Liver (tissue), 9 donors: Measurements from ENCODE around the gene NEK2. TPM values are rescaled to one million over a fixed set of nuclear protein-coding genes. Genes with fewer than 3 reads are reported as not detected.

Experiments used
- DNase-seq: peaks from one replicate; pipeline ENCODE4 v3.0.0-alpha.2; 2017; ENCODE audit warnings: low spot score
- H3K27ac ChIP-seq, 2 donors: one replicate each; pipeline ENCODE4 v1.7.0; 2013; ENCODE audit warnings: inconsistent platforms in 2 of 2, low read length in 2 of 2, control low read depth in 1 of 2, low read depth in 1 of 2, mild to moderate bottlenecking in 1 of 2
- H3K27me3 ChIP-seq, 4 donors: one replicate each; pipeline versions ENCODE4 v1.6.1 to v1.7.0; 2013; ENCODE audit warnings: low read length in 3 of 4, inconsistent platforms in 1 of 4, mild to moderate bottlenecking in 1 of 4, moderate library complexity in 1 of 4; ENCODE audit not compliant: control insufficient read depth in 4 of 4, insufficient read depth in 4 of 4
- H3K36me3 ChIP-seq, 4 donors: one replicate each; pipeline versions ENCODE4 v1.6.1 to v1.7.0; 2013; ENCODE audit warnings: low read length in 3 of 4, mild to moderate bottlenecking in 3 of 4, low read depth in 1 of 4, moderate library complexity in 1 of 4; ENCODE audit not compliant: control insufficient read depth in 4 of 4, insufficient read depth in 3 of 4
- H3K4me1 ChIP-seq, 4 donors: one replicate each; pipeline versions ENCODE4 v1.6.1 to v1.7.0; 2013; ENCODE audit warnings: low read length in 3 of 4, mild to moderate bottlenecking in 3 of 4, moderate library complexity in 1 of 4; ENCODE audit not compliant: control insufficient read depth in 4 of 4, insufficient read depth in 4 of 4
- H3K4me3 ChIP-seq, 3 donors: one replicate each; pipeline versions ENCODE4 v1.6.1 to v1.7.0; 2013; ENCODE audit warnings: low read length in 3 of 3, control low read depth in 1 of 3, low read depth in 1 of 3, mild to moderate bottlenecking in 1 of 3
- H3K9ac ChIP-seq, 2 donors: one replicate each; pipeline ENCODE4 v1.7.0; 2013; ENCODE audit warnings: low read length in 2 of 2, mild to moderate bottlenecking in 2 of 2, moderate library complexity in 2 of 2, control low read depth in 1 of 2, low read depth in 1 of 2
- H3K9me3 ChIP-seq, 4 donors: one replicate each; pipeline versions ENCODE4 v1.6.1 to v1.7.0; 2013; ENCODE audit warnings: low read length in 3 of 4; ENCODE audit not compliant: control insufficient read depth in 4 of 4
- ATF3 ChIP-seq: IDR thresholded peaks from 2 replicates; pipeline ENCODE4 v1.6.1; 2016; ENCODE audit warnings: antibody characterized with exemption
- CTCF ChIP-seq: fragments of 150-350 bp; IDR thresholded peaks from 2 replicates; pipeline ENCODE4 v1.5.1; 2017; ENCODE audit warnings: improper control_type of control experiment, low read depth, low read length; ENCODE audit not compliant: missing input control
- EGR1 ChIP-seq, 2 donors: IDR thresholded peaks; 2 replicates each; pipeline ENCODE4 v1.6.1; 2016 to 2018; ENCODE audit warnings: antibody characterized with exemption in 2 of 2, low read depth in 2 of 2
- FOXA1 ChIP-seq: IDR thresholded peaks from 2 replicates; pipeline ENCODE4 v1.6.1; 2016; ENCODE audit warnings: antibody characterized with exemption
- GABPA ChIP-seq, 2 donors: IDR thresholded peaks in 1 of 2; conservative IDR thresholded peaks in 1 of 2; 2 replicates each; pipeline ENCODE4 v1.6.1; 2016; ENCODE audit warnings: antibody characterized with exemption in 2 of 2, mild to moderate bottlenecking in 1 of 2, moderate library complexity in 1 of 2
- HNF4A ChIP-seq, 2 donors: conservative IDR thresholded peaks; 2 replicates each; pipeline ENCODE4 v1.6.1; 2016; ENCODE audit warnings: antibody characterized with exemption in 2 of 2, mild to moderate bottlenecking in 2 of 2
- HNF4G ChIP-seq: IDR thresholded peaks from 2 replicates; pipeline ENCODE4 v1.6.1; 2016; ENCODE audit warnings: antibody characterized with exemption
- JUND ChIP-seq, 2 donors: IDR thresholded peaks; 2 replicates each; pipeline ENCODE4 v1.6.1; 2016; ENCODE audit warnings: antibody characterized with exemption in 2 of 2
- NR2F2 ChIP-seq: IDR thresholded peaks from 2 replicates; pipeline ENCODE4 v1.6.1; 2016; ENCODE audit warnings: antibody characterized with exemption
- RXRA ChIP-seq, 2 donors: IDR thresholded peaks; 2 replicates each; pipeline ENCODE4 v1.6.1; 2017 to 2018; ENCODE audit warnings: antibody characterized with exemption in 2 of 2, mild to moderate bottlenecking in 1 of 2
- SP1 ChIP-seq: IDR thresholded peaks from 2 replicates; pipeline ENCODE4 v1.6.1; 2018; ENCODE audit warnings: antibody characterized with exemption, mild to moderate bottlenecking
- TAF1 ChIP-seq: conservative IDR thresholded peaks from 2 replicates; pipeline ENCODE4 v1.6.1; 2016; ENCODE audit warnings: antibody characterized with exemption, mild to moderate bottlenecking
- YY1 ChIP-seq: IDR thresholded peaks from 2 replicates; pipeline ENCODE4 v1.6.1; 2016; ENCODE audit warnings: antibody characterized with exemption, mild to moderate bottlenecking
- ZBTB33 ChIP-seq: IDR thresholded peaks from 2 replicates; pipeline ENCODE4 v1.6.1; 2016; ENCODE audit warnings: antibody characterized with exemption
- WGBS: extraction: QIAGEN DNeasy Blood & Tissue Kit; methylation state at CpG from one replicate; pipeline ENCODE4 v1.1.7; 2013; 5-methylcytosine and 5-hydroxymethylcytosine counted together
- polyA plus RNA-seq, 2 donors: library from polyadenylated mRNA; stranded (reverse) in 1 of 2; unstranded in 1 of 2; fragments of 200-250 nt in 1 of 2; fragments of >200 nt in 1 of 2; fragmentation: Nextera tagmentation in 1 of 2; extraction: Ambion mirVana in 1 of 2; gene quantifications; one replicate each; pipeline versions ENCODE4 v1.2.1 to v1.2.3, GENCODE V29; 2013 to 2015
- total RNA-seq, 2 donors: library from RNA; depleted of rRNA; stranded (reverse); fragments of >200 nt; gene quantifications; one replicate each; pipeline ENCODE4 v1.2.3, GENCODE V29; 2014
- donor health status: healthy.
- donor health status: healthy.
- donor health status: healthy.
- donor health status: healthy.
- donor health status: healthy.

The NEK2 gene
- total and polyA plus RNA-seq, 4 donors: 0.29 to 25.7 (median 1.3) TPM; not detected in 1

- Histone ChIP-seq H3K27ac (peak overlapping the region; percentile 60 to 80), H3K4me3 (no peak overlapping the region), H3K4me1 (peaks cover 0 to 22% (median 9%) of the 10 kb centered on the region in 4 donors), H3K9ac (no peak overlapping the region), H3K9me3 (no peaks in the 10 kb centered on the region), H3K27me3 (no peaks in the 10 kb centered on the region), H3K36me3 (no peaks in the 10 kb centered on the region)
- DNase-seq: no peak
- TF ChIP-seq YY1 (no peak), JUND (IDR thresholded peaks at IDR 0.05) (no peak), TAF1 (no peak), RXRA (IDR thresholded peaks at IDR 0.05) (no peak), ATF3 (no peak), HNF4A (conservative IDR thresholded peaks at IDR 0.05) (no peak), FOXA1 (no peak), GABPA (IDR thresholded peaks at IDR 0.05 in 1 of 2, conservative IDR thresholded peaks at IDR 0.05 in 1 of 2) (no peak), HNF4G (no peak), NR2F2 (no peak), EGR1 (IDR thresholded peaks at IDR 0.05; ENCODE audit: low read depth in 2 of 2) (no peak), SP1 (no peak), ZBTB33 (no peak), CTCF (no peak)
- 94% methylated on average over 5 of the region's 5 CpGs for WGBS
These were observed 58.5 kb downstream of the NEK2 start for GRCh38 chr1:211616965-211617297.

- H3K9ac ChIP-seq: no peak overlapping the region
- no peaks in the 10 kb centered on the region for H3K36me3 ChIP-seq
- DNase-seq: no peak
- H3K4me3 ChIP-seq: no peak overlapping the region
- H3K4me1 ChIP-seq: peaks cover 0 to 20% (median 9%) of the 10 kb centered on the region in 4 donors
- WGBS: 77% methylated on average over 13 of the region's 13 CpGs
- H3K27me3 ChIP-seq: no peaks in the 10 kb centered on the region
- peak overlapping the region; percentile 60 to 80 for H3K27ac ChIP-seq
- TF ChIP-seq JUND (IDR thresholded peaks at IDR 0.05): no peak
- peak in 1 of 2 donors; percentile 44 for TF ChIP-seq RXRA (IDR thresholded peaks at IDR 0.05)
- peak in 1 of 2 donors; percentile 53 for TF ChIP-seq HNF4A (conservative IDR thresholded peaks at IDR 0.05)
- TF ChIP-seq ATF3: no peak
- peak; percentile 72 for TF ChIP-seq YY1
- no peaks in the 10 kb centered on the region for H3K9me3 ChIP-seq
These were observed 59.0 kb downstream of the NEK2 start for GRCh38 chr1:211616231-211616964.
